ENCODE data around the gene METTL16. TPM values are rescaled to one million over a fixed set of nuclear protein-coding genes. Genes with fewer than 3 reads are reported as not detected.

Gene METTL16
- total and polyA plus RNA-seq, 2 of the 4 experiments (the other 2 are of a cell fraction) = 11.8 to 15.4 TPM

DNA sequence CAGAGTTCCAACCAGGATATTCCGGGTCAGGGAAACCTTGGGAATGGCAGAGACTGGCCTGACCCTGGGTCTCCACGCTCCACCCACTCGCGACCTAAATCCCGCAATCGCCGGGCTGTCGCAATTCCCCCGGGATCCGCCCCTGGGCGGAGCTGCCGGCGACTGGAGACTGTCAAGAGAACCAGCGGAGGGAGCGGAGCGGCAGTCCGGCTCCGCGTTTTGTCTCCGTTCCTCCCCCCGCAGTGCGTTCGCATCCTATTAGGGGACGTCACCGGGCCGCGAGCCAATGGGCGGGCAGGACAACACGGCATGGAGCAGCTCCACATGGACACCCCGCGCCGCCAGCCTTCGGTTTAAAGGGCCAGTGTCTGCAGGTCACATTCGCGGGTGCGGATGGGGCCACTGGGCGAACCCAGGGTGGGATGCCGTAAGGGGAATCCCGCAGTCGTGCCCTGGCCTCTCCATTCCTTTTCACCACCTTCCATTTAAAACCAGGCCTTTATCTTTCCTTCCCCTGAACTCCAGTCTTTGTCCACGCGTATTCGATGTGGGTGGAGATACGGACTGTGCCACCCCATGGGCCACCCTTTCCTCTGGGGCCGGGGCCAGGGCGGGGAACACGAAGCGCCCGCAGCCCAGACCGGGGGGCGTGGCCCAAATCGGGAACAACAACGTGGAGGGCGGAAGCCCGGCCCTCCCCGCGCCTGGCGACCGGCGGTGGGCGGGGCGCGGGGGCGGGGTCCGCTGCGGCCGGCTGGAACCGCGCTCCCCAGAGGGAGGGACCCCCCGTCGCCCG is 110.1 kb downstream of the METTL16 start:
- H2BK5ac ChIP-seq (ENCODE audit: low read depth, low read length, poor library complexity, severe bottlenecking) = peak overlapping the region; percentile 95
- no peaks in the 10 kb centered on the region for H3K9me3 ChIP-seq (ENCODE audit: control insufficient read depth, insufficient read depth, low read length)
- H3K4me2 ChIP-seq (ENCODE audit: low read depth, low read length) = peak overlapping the region; percentile 91
- H4K20me1 ChIP-seq (ENCODE audit: insufficient read depth, low read length) = peaks cover 16% of the 10 kb centered on the region
- peak overlapping the region; percentile 97 for H2AFZ ChIP-seq (replicated peaks; ENCODE audit: low read length, poor library complexity)
- peak overlapping the region; percentile 99 for H3K23ac ChIP-seq (ENCODE audit: low read depth, low read length)
- peak overlapping the region; percentile 80 for H4K5ac ChIP-seq (ENCODE audit: low read depth, low read length)
- peak overlapping the region; percentile 98 for H2BK120ac ChIP-seq (ENCODE audit: low read depth, low read length)
- no peaks in the 10 kb centered on the region for H3K36me3 ChIP-seq (ENCODE audit: control insufficient read depth, insufficient read depth, low read length)
- H3K4me1 ChIP-seq (ENCODE audit: control insufficient read depth, insufficient read depth, low read length) = peaks cover 42% of the 10 kb centered on the region
- peak overlapping the region; percentile 93 for H3K27ac ChIP-seq (ENCODE audit: insufficient read depth, low read length)
- peak; percentile 53 for ATAC-seq (ENCODE audit: low read depth)
- peak overlapping the region; percentile 94 for H2BK20ac ChIP-seq (ENCODE audit: low read depth, low read length)
- DNase-seq = peak; percentile 99
- TF ChIP-seq BHLHE40 (IDR thresholded peaks at IDR 0.05; ENCODE audit: low read depth, low read length) = no peak
- TF ChIP-seq MAZ (IDR thresholded peaks at IDR 0.05; ENCODE audit: borderline replicate concordance, low read depth, low read length) = peak; percentile 91
- TF ChIP-seq, protein P1, sequence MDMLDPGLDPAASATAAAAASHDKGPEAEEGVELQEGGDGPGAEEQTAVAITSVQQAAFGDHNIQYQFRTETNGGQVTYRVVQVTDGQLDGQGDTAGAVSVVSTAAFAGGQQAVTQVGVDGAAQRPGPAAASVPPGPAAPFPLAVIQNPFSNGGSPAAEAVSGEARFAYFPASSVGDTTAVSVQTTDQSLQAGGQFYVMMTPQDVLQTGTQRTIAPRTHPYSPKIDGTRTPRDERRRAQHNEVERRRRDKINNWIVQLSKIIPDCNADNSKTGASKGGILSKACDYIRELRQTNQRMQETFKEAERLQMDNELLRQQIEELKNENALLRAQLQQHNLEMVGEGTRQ (IDR thresholded peaks at IDR 0.05; ENCODE audit: low read depth, low read length) = peak; percentile 65
- TF ChIP-seq NFE2L2 (IDR thresholded peaks at IDR 0.05; ENCODE audit: low read depth, low read length) = no peak
- TF ChIP-seq POLR2A (IDR thresholded peaks at IDR 0.05; ENCODE audit: low read depth, low read length) = peak; percentile 72
- TF ChIP-seq FOS (IDR thresholded peaks at IDR 0.05; ENCODE audit: low read depth, low read length) = no peak
- peak; percentile 96 for TF ChIP-seq MXI1 (IDR thresholded peaks at IDR 0.05; ENCODE audit: borderline replicate concordance, low read depth, low read length)
- peak; percentile 98 for TF ChIP-seq CEBPB (IDR thresholded peaks at IDR 0.05; ENCODE audit: low read depth, low read length)
- peak; percentile 9; the same call in 1 of the 2 replicates for TF ChIP-seq RFX5 (IDR thresholded peaks at IDR 0.05; ENCODE audit: low read depth, low read length)
- dilution Hi-C loops (cut with HindIII; ENCODE audit: low sequenced_read_pairs, unreplicated experiment) = no loop called here
- no TSS peak for BruUV-seq (replicated peaks)
- H3K79me1 ChIP-seq (ENCODE audit: low read depth in 1 of 2, low read length in 2 of 2) = peaks cover 13 to 58% of the 10 kb centered on the region in 2 experiments; a peak in 3 of 4 replicates
- ChIA-PET CTCF (interaction anchor here (1.2 to 1.3 kb wide), 2 partner anchors 14 to 19 kb away, joined by 4 to 7 read pairs; no protein-coding TSS in a partner anchor), POLR2A (ENCODE audit: unreplicated experiment) (interaction anchor here (0.6 to 0.9 kb wide), 3 partner anchors 9 to 194 kb away, joined by 3 to 4 read pairs (median 3); no protein-coding TSS in a partner anchor)
- H3K4me3 ChIP-seq (ENCODE audit: insufficient read depth, low read depth, low read length) = peak overlapping the region; percentile 83
- peaks cover 41% of the 10 kb centered on the region for H3K9me1 ChIP-seq (ENCODE audit: insufficient read depth, low read length)
- H3K56ac ChIP-seq (ENCODE audit: extremely low read depth, insufficient read depth, low read length) = peak overlapping the region; percentile 96
- intact Hi-C loops (cut with micrococcal nuclease) = loop anchor here (1.0 kb wide), 2 partner anchors 9 to 19 kb away; no protein-coding TSS in a partner anchor
- H3K14ac ChIP-seq (replicated peaks; ENCODE audit: low read depth, low read length) = peak overlapping the region; percentile 98
- H3K4ac ChIP-seq (ENCODE audit: low read depth, low read length) = peak overlapping the region; percentile 97
- H2AK9ac ChIP-seq (replicated peaks; ENCODE audit: low read depth, low read length, poor library complexity) = peak overlapping the region; percentile 99
- in situ Hi-C loops (cut with MboI; ENCODE audit: low sequenced_read_pairs) = no loop called here
- H3K18ac ChIP-seq (ENCODE audit: low read depth, low read length) = peak overlapping the region; percentile 87
- no peaks in the 10 kb centered on the region for H3K27me3 ChIP-seq (ENCODE audit: control insufficient read depth, insufficient read depth, low read length)
- peak overlapping the region; percentile 94 for H2AK5ac ChIP-seq (ENCODE audit: low read depth, low read length)
- peak overlapping the region; percentile 43 to 96 for H4K8ac ChIP-seq (ENCODE audit: low read depth in 2 of 2, low read length in 2 of 2)
- H3K9ac ChIP-seq (ENCODE audit: low read depth, low read length) = peak overlapping the region; percentile 81
- H4K91ac ChIP-seq (ENCODE audit: insufficient read depth, low read depth, low read length) = peak overlapping the region; percentile 97
- WGBS, 2 experiments (ENCODE audit: extremely low coverage in 2 of 2, insufficient read length in 1 of 2) = 1% methylated on average over 23 of the region's 72 CpGs; no CpG with 5 or more reads in 1 of the 2 experiments
- peak overlapping the region; percentile 100; the same call in 2 of the 3 replicates for H2BK15ac ChIP-seq (ENCODE audit: low read depth, low read length)
